Osteoblast (primary cell): ENCODE data around the gene TRIM29. TPM values are rescaled to one million over a fixed set of nuclear protein-coding genes. Genes with fewer than 3 reads are reported as not detected.
"Not testable (repeated sequence)": the region's sequence is repeated elsewhere in the genome, so short reads cannot be mapped to it uniquely, and the experiment has no call there.

Experiments used
- DNase-seq: peaks from one replicate; pipeline ENCODE4 v3.0.0; 2011; ENCODE audit warnings: low spot score, mixed read lengths; ENCODE audit not compliant: insufficient read length; ENCODE audit errors: missing footprints
- H2AFZ ChIP-seq: 2 replicates; pipeline ENCODE4 v1.6.0; 2011; ENCODE audit warnings: mild to moderate bottlenecking, low read length
- H3K27ac ChIP-seq: 2 replicates; pipeline ENCODE4 v1.5.1; 2011; ENCODE audit warnings: mild to moderate bottlenecking, low read depth, low read length, moderate library complexity
- H3K27me3 ChIP-seq: 2 replicates; pipeline ENCODE4 v1.6.0; 2012; ENCODE audit warnings: mild to moderate bottlenecking, control low read depth, inconsistent platforms, low read length, moderate library complexity; ENCODE audit not compliant: insufficient read depth
- H3K36me3 ChIP-seq: 2 replicates; pipeline ENCODE4 v1.5.1; 2011; ENCODE audit warnings: mild to moderate bottlenecking, low read length, control low read depth, moderate library complexity; ENCODE audit not compliant: insufficient read depth
- H3K4me1 ChIP-seq: 2 replicates; pipeline ENCODE4 v1.5.1; 2011; ENCODE audit warnings: mild to moderate bottlenecking, low read length, control low read depth, moderate library complexity; ENCODE audit not compliant: insufficient read depth
- H3K4me2 ChIP-seq: 2 replicates; pipeline ENCODE4 v1.6.0; 2011; ENCODE audit warnings: mild to moderate bottlenecking, low read length; ENCODE audit not compliant: insufficient read depth
- H3K4me3 ChIP-seq: fragments of 200-600 bp; sonication (generic); 3 replicates; pipeline ENCODE4 v1.5.1; 2012; ENCODE audit warnings: mild to moderate bottlenecking, low read length, inconsistent platforms; ENCODE audit not compliant: insufficient read depth
- H3K79me2 ChIP-seq: 2 replicates; pipeline ENCODE4 v1.6.0; 2012; ENCODE audit warnings: mild to moderate bottlenecking, low read length, control low read depth, inconsistent platforms; ENCODE audit not compliant: insufficient read depth
- H3K9me3 ChIP-seq: 2 replicates; pipeline ENCODE4 v1.5.1; 2011; ENCODE audit warnings: low read depth, low read length, control low read depth
- H4K20me1 ChIP-seq: 2 replicates; pipeline ENCODE4 v1.6.0; 2012; ENCODE audit warnings: mild to moderate bottlenecking, low read length, control low read depth; ENCODE audit not compliant: insufficient read depth
- total RNA-seq: library from RNA; depleted of rRNA; stranded (reverse); fragments of >200 nt; gene quantifications from 2 replicates; pipeline ENCODE4 v1.2.3, GENCODE V29; 2012
- TF ChIP-seq, protein P1 (sequence below): IDR thresholded peaks from 2 replicates; pipeline ENCODE4 v1.5.1; 2011; ENCODE audit warnings: mild to moderate bottlenecking, low read depth, low read length, moderate library complexity; ENCODE audit errors: extremely low read depth

The TRIM29 gene
- total RNA-seq, 1 donor, result 0.36 TPM

DNA sequence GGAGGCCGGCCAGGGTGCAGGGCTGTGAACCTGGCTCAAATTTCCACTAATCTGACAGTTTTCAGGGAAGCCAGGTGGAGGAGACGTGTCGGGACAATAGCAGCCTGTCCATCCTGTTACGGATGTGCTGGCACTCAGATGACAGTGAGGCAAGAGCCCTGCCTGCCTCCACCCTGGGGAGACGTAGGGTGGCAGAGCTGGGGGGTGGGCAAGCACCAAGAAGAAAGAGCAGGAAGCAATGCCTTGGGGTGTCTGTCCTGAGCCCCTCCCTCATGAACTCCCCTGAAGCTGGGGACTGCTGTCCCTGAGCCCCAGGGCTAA lies 10.0 kb upstream of the TRIM29 start:
- Histone ChIP-seq H3K79me2 (no peaks in the 10 kb centered on the region), H2AFZ (no peak overlapping the region), H3K4me1 (no peaks in the 10 kb centered on the region), H3K27ac (no peak overlapping the region), H3K9me3 (no peaks in the 10 kb centered on the region), H3K27me3 (peaks cover 50% of the 10 kb centered on the region), H4K20me1 (no peaks in the 10 kb centered on the region), H3K4me2 (no peak overlapping the region), H3K4me3 (no peak overlapping the region), H3K36me3 (no peaks in the 10 kb centered on the region)
- DNase-seq, result no peak
- TF ChIP-seq, protein P1, sequence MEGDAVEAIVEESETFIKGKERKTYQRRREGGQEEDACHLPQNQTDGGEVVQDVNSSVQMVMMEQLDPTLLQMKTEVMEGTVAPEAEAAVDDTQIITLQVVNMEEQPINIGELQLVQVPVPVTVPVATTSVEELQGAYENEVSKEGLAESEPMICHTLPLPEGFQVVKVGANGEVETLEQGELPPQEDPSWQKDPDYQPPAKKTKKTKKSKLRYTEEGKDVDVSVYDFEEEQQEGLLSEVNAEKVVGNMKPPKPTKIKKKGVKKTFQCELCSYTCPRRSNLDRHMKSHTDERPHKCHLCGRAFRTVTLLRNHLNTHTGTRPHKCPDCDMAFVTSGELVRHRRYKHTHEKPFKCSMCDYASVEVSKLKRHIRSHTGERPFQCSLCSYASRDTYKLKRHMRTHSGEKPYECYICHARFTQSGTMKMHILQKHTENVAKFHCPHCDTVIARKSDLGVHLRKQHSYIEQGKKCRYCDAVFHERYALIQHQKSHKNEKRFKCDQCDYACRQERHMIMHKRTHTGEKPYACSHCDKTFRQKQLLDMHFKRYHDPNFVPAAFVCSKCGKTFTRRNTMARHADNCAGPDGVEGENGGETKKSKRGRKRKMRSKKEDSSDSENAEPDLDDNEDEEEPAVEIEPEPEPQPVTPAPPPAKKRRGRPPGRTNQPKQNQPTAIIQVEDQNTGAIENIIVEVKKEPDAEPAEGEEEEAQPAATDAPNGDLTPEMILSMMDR, result no peak

DNA sequence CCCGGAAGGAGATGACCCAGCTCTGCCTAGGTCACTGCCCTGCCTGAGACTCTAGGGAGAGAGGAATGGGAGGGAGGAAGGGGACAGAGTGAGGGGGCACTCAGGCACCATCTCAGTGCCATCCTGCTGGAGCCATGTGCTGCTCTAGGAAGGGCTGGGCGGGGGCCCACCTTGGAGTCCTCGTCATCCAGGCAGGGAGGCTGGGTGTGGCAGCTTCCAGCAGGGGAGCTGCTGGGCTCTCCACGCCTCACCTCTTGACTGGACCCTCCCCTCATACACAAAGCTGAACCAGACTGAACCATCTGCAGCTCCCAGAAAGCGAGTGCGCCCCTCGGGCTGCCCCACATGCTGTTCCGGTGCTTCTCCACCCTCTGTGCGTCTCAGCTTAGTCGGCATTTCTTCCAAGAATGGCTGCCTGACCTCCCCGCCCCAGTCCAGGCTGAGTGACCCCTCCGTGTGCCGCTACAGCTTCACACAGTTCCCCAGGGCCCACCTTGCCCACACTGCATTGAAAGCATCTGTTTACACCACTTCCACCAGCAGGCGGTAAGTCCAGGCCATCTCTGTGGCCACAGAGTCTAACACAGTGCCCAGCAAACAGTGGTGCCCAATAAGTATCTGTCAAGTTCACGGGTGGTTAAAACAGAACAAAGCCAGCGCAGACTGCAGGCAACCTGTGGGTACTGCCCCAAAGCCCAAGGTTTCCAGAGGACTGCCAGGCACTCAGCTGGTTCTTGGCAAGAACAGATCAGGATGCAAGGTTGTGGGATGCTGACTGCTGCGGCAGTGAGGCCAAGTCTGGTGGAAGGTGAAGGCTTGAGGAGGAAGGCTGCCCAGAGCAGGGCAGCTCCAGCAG lies 9.4 kb upstream of the TRIM29 start:
- Histone ChIP-seq H3K4me1 (no peaks in the 10 kb centered on the region), H3K27me3 (peaks cover 50% of the 10 kb centered on the region), H3K79me2 (no peaks in the 10 kb centered on the region), H2AFZ (no peak overlapping the region), H3K4me2 (no peak overlapping the region), H3K27ac (no peak overlapping the region), H4K20me1 (no peaks in the 10 kb centered on the region), H3K4me3 (no peak overlapping the region), H3K36me3 (no peaks in the 10 kb centered on the region), H3K9me3 (no peaks in the 10 kb centered on the region)
- TF ChIP-seq, protein P1, result no peak
- no peak for DNase-seq

DNA sequence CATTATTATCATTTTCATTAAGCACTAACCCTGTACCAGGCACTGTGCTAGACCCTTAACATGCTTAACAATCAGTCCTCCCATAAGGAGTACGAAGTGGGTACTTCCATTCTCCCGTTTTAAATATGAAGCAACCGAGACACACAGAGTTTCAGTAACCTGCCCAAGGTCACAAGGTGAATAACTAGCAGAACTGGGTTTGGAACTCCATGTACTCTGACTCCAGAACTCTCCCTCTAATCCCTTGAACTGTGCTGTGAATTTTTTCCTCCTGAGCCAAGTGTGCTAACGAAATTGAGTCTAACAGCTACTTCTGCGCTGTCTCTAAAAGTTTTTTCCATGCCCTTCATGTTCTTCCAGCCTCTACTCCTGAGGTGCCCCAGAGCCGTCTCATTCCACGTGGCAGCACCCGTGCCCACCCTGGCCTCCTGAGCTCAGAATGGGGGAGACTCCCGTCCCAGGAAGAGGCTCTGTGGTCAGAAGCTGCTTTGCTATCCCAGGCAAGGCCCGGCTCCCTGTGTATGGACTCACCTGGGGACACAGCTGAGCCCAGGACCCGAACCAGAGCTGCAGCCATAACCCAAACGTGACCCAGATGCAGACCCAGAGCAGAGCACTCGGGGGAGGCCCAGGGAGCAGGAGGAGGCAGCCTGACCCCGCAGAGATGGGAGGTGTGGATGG lies 8.6 kb upstream of the TRIM29 start:
- Histone ChIP-seq H3K9me3 (no peaks in the 10 kb centered on the region), H3K4me3 (no peak overlapping the region), H3K27ac (no peak overlapping the region), H3K4me1 (no peaks in the 10 kb centered on the region), H3K4me2 (no peak overlapping the region), H4K20me1 (no peaks in the 10 kb centered on the region), H3K79me2 (no peaks in the 10 kb centered on the region), H3K27me3 (peaks cover 50% of the 10 kb centered on the region), H3K36me3 (no peaks in the 10 kb centered on the region), H2AFZ (no peak overlapping the region)
- TF ChIP-seq, protein P1, result no peak
- no peak for DNase-seq

DNA sequence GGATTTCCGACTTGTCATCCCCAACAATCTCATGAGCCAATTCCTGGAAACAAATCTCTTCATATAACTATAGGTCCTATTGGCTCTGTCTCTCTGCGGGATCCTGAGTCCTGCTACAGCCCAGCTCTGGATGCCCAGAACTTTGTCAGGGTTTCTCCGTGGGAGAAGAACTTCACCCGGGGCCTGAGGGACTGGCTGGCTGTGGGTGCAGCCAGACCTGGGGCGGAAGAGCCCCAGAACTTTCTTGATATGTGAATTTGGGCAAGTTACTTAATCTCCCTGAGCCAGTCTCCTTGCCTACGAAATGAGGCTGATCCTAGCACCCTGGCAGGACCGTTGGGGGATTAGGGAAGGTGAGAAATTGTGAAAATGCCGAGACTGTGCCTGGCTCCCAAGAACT lies 6.6 kb upstream of the TRIM29 start:
- no peak overlapping the region for H3K4me2 ChIP-seq

DNA sequence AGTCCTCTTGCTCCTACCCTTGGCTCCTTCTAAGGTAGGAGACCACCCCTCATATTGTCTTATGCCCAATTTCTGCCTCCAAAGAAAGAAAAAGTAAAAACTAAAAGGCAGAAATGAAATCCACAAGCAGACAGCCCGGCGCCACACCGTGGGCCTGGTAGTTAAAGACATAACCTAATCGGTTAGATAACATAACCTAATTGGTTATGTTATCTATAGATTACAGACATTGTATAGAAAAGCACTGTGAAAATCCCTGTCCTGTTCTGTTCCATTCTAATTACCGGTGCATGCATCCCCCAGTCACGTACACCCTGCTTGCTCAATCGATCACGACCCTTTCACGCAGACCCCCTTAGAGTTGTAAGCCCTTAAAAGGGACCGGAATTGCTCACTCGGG lies 5.6 kb upstream of the TRIM29 start:
- H3K4me1 ChIP-seq, result not testable (repeated sequence)
- peaks cover 53% of the 10 kb centered on the region for H3K27me3 ChIP-seq

More for the DNA sequence above, 6.6 kb upstream of the TRIM29 start:
- Histone ChIP-seq H3K79me2 (no peaks in the 10 kb centered on the region), H3K4me1 (no peaks in the 10 kb centered on the region), H4K20me1 (no peaks in the 10 kb centered on the region), H3K36me3 (no peaks in the 10 kb centered on the region), H2AFZ (no peak overlapping the region), H3K4me3 (no peak overlapping the region), H3K27me3 (peaks cover 53% of the 10 kb centered on the region), H3K27ac (no peak overlapping the region), H3K9me3 (no peaks in the 10 kb centered on the region)
- DNase-seq, result no peak
- TF ChIP-seq, protein P1, result no peak

More for the DNA sequence above, 5.6 kb upstream of the TRIM29 start:
- not testable (repeated sequence) for H3K36me3 ChIP-seq, H3K79me2 ChIP-seq, DNase-seq, H4K20me1 ChIP-seq, H3K4me2 ChIP-seq, H2AFZ ChIP-seq, H3K4me3 ChIP-seq, H3K27ac ChIP-seq, H3K9me3 ChIP-seq
